GM21529 (cell line): ENCODE results near the gene CHKB.
"Not testable (repeated sequence)": the region's sequence is repeated elsewhere in the genome, so short reads cannot be mapped to it uniquely, and the experiment has no call there.

Experiments
- ATAC-seq: cut with Tn5 transposase; IDR thresholded peaks from one replicate; pipeline ENCODE4 v1.9.1; 2021; ENCODE audit not compliant: unreplicated experiment

Gene CHKB

DNA sequence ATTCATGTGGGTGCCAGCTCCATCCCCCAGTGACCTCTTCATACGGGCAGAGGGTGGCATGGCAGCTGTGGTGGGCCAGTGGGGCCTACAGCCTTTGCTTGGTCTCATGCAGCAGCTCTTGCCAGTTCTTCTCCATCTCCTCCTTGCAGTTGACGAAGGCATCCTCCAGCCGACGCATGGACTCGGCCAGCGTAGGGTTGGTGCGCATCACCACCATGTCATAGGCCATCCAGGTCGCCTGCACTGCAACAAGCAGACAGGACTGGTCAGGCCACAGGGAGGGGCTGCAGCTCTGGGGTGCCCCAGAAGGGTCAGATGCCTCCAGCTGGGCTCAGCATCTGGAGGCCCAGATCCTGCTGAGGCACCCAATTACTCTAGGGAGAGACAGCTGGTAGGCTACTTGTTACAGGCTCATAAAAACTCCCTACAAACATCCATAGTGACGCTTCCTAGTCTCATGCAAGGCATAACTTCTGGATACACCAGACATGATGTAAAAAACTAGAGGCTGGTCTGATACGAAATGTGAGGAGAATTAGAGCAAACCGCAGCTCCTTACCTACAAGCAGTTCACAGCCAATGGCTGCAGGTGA is 31.4 kb downstream of the CHKB start:
- ATAC-seq: no peak

DNA sequence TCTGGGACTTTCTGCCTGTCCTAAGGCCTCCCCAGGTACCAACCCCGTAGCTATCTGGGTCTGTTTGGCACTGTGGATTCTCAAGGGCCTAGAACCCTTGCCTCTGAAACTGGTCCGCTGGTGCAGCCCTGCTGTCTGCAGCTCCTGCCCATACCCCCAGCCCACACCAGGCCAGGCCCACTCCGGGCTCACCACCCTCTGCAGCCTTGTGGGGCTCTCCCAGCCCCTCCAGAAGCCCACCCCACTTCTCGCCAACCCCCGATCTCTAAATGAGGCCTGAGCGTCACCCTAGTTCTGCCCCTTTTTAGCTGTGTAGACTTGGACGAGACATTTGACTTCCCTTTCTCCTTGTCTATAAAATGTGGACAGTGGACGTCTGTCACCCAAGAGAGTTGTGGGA is 32.3 kb downstream of the CHKB start:
- no peak for ATAC-seq

DNA sequence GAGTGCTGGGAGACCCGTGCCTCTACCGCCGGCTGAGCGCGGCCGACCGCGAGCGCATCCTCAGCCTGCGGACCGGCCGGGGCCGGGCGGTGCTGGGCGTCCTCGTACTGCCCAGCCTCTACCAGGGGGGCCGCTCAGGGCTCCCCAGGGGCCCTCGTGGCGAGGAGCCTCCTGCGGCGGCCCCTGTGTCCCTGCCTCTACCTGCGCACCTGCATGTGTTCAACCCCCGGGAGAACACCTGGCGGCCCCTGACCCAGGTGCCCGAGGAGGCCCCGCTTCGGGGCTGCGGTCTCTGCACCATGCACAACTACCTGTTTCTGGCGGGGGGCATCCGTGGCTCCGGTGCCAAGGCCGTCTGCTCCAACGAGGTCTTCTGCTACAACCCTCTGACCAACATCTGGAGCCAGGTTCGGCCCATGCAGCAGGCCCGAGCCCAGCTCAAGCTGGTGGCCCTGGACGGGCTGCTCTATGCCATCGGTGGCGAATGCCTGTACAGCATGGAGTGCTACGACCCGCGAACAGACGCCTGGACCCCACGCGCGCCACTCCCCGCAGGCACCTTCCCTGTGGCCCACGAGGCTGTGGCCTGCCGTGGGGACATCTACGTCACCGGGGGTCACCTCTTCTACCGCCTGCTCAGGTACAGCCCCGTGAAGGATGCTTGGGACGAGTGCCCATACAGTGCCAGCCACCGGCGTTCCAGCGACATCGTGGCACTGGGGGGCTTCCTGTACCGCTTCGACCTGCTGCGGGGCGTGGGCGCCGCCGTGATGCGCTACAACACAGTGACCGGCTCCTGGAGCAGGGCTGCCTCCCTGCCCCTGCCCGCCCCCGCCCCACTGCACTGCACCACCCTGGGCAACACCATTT is 33.5 kb downstream of the CHKB start:
- no peak for ATAC-seq

DNA sequence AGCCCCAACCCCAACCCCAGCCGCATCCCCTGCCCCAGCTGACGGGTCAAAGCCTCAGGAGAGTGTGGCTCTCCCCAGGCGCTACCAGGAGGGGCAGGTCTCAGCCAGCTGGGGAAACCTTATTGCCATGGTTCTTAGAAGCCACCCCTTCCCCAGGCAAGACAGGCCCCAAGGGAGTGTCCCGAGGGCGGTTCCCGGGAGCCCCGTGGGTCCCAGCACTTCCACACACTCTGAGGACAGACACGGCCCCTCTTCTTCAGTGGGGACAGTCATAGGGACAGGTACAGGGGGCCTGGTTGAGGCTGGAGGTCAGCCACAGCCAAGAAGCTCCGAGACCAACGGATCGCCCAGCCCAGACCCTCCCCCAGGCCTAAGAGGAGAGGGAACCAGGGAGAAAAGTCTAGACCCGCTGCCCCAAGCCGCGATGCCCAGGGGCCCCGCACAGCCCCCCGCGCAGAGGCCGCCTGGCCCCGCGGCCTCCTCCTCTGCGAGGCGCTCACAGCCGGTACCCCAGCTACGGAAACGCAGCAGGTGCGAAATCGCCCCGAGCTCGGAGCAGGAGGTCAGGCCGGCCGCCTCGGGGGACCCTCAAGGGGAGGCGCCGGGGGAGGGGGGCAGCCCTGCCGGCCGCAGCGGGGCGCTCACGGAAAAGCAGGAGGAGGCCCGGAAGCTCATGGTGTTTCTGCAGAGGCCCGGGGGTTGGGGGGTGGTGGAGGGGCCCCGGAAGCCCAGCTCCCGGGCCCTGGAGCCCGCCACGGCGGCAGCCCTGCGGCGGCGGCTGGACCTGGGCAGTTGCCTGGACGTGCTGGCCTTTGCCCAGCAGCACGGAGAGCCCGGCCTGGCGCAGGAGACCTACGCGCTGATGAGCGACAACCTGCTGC is 34.4 kb downstream of the CHKB start:
- ATAC-seq: no peak

DNA sequence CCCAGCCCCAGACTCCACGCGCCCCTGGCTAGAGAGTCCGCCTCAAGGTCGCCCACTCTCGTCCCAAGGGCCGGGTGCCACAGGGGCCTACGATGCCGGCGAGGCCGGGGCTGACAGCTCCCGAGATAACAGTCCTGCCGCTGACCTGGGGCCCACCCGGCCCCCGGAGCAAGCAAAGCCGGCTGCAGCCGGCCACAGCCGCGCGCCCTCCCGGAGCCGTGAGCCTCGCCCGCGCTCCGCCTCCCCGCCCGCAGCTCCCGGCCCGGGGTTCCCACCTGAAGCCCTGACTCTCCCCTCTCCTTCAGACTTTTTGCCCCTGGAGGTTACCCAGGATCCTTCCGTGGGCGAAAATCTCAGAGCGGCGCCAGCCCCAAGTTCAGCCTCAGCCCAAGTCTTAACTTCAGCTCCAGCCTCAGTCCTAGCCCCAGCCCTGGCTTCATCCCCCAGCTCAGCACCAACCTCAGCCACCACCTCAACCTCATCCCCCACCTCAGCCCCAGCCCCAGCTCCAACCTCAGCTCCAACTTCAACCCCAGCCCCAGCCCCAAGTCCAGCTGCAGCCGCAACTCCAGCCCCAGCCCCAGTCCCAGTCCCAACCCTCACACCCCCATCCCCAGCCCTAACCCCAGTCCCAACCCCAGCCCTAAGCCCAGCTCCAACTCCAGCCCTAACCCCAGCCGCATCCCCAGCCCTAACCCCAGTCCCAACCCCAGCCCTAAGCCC is 35.2 kb downstream of the CHKB start:
- no peak for ATAC-seq

DNA sequence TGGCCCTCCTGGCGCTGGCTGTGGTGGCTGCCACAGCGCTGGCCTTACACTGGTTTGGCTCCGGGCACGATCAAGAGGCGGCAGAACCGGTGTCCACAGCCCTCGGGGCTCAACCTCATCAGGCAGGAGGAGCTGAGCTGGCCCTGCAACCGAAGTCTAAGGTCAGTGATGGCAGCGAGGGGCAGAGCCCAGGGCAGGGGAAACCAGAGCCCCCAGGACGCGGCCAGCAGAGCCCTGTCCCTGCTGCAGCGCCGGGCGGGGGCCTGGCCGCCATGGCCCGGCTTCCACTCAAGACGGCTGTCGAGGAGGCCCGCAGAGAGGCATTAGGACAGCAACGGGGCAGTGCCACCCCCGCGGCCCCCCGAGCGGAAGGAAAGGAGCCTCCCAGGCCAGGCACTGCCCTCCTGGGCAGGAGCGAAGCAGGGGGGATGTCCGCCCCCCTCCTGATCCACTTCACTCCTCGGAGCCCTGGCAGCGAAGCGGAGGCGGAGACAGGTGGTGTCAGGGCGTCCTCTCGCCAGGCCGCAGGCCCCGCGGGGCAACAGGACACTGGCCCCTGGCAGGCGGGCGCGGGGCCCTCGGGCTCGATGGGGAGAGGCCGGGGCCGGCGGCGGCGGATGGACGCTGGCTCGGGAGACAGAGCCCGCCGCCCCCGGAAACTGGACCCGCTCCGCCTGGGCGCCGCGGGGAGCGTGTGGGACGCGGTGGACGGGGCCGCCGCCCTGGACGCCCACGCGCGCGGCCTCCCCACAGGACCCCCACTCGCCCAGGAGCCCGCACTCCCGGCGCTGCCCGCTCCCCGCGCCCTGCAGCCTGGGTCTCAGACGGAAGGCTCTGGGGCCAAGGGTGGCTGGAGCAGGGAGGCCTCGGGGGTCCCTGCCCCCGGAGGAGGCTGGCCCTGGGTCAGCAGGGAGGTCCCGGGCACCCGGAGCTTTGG is 36.1 kb downstream of the CHKB start:
- ATAC-seq: no peak

DNA sequence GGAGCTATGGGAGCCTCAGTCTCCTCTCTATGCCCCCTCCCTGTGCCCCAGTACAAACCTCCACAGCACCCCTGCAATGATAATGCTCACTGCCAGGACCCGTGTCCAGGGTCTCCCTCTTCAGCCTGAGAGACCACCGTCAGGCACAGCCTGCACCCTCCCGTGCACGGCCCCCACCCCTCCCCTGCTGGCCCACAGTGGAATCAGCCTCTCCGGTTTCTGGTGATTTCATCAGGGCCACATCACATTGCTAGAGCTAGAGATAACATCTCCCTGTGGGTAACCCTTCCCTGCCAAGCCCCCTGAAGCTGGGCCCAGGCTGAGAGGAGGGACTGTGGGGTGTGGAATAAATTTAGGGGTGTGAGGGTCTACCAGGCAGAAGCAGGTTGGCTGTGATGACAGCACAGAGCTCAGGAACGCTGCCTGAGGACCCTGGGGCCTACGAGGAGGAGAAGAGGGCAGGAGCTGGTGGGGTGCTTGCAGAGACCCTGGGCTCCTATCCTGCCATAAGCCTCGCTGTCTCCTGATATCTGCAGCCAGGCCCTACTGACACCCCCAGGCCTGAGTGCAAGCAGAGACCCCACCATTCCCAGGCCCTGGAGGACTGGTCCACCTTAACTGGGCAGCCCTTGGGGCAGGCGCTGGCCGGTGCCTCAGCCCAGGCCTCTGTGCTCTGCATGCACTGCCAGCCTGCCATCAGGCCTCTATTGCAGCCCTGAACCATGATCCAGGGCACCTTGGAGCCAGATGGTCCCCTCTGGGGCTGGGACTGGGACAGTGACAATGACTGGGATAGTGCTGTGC is 36.9 kb downstream of the CHKB start, which contains the start of gene KLHDC7B:
KLHDC7B (plus strand) TSS at position 378 of the 804 bp plus-strand sequence; CDS start at position 723, 345 bp downstream.
- no peak for ATAC-seq

DNA sequence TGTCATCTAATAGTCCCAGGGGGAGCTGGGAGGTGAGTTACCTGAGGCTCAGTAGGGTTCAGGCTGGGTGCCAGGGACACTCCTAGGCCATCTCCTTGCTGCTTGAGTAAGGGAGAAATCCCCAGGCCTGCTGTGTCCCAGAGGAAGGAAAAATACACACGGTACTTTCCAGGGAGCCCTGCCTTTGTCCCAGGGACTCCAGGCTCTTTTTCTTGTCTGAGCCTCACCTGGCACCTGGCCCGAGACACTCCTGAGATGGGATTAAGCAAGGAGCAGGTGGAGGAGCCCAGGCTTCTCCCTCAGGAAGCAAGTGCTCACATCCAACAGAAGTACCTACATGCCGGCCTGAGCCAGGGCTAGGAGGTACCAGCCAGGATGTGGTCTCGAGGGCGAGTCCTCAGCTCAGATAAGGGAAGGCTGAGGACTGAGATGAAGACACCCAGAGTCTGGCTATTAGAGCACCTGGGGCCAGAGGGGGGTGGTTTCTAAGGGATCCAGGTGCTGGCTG is 37.8 kb downstream of the CHKB start:
- ATAC-seq: no peak

DNA sequence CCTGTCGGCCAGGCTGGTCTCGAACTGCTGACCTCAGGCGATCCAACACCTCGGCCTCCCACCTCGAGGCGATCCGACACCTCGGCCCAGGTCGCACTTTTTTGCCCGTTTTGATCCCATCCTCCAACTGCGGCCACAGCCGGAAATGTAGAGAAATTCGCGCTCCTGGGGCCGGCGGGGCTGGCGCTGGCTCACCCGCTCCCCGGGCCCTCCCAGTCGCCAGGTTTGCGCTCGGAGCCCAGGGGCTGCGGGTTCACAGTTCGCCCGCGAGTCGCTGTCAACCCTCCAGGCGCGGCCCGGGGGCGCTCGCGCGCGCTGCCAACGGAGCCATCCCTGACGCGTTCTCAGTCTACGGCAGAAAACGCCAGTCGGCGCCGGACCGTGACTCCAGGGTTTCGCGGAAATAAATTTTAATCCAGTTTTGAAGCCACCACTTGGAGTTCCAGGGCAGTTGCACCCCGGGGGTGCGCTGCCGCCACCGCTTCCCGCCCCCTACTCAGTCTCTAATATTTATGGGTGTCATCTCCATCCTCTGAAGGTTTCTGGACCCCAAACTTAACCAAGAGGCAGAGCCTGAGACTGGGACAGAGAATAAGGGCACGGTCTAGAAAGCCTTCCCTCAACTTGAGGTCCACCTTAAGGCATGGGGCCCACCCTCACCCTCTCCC is 38.4 kb downstream of the CHKB start:
- no peak for ATAC-seq

DNA sequence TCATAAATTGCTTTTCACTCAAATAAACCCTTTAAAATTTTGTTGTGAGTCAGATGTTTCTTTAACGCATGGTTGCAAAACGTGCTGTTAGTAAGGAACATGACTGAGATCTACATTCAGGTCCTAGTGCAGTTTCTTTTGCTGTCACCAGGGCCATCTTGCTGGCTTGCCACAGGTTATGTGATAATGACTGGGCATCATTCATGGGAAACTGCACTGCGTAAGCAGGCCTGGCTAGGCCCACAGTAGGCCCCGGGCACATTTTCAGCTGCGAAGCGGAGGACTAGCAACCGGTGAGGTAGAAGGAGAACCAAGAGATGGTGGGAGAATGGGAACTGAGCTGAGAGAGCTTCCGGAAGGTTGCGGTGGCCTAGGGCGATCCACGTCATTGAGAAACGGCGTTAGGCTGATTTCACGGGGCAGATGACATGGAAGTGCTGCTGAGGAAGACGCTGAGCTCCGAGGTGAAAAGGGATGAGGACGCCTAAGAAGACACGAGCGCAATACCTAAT is 40.2 kb downstream of the CHKB start:
- no peak for ATAC-seq

DNA sequence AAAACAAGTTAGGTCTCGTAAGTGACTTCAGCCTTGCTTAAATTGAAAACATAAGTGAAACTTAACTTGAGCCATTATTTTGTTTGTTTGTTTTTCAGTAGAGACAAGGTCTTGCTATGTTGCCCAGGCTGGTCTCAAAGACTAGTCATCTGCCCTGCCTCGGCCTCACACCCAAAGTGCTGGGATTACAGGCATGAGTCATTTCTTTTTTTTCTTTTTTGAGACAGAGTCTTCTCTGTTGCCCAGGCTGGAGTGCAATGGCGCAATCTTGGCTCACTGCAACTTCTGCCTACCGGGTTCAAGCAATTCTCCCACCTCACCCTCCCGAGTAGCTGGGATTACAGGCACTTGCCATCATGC is 41.0 kb downstream of the CHKB start:
- ATAC-seq: not testable (repeated sequence)

DNA sequence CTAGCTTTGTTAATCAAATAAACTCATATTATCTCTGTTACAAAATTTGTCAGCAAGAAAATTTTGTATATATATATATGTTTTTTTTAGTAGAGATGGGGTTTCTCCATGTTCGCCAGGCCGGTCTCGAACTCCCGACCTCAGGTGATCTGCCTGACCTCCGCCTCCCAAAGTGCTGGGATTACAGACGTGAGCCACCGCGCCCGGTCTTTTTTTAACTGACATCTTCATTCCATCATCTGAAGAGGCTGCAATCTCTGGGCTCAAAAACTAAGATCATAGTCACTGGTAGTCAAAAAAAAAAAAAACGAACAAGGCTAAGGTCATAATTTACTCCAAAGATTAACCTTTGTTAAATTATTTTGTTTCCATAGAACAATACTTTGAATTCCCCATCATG is 42.3 kb downstream of the CHKB start:
- no peak for ATAC-seq

DNA sequence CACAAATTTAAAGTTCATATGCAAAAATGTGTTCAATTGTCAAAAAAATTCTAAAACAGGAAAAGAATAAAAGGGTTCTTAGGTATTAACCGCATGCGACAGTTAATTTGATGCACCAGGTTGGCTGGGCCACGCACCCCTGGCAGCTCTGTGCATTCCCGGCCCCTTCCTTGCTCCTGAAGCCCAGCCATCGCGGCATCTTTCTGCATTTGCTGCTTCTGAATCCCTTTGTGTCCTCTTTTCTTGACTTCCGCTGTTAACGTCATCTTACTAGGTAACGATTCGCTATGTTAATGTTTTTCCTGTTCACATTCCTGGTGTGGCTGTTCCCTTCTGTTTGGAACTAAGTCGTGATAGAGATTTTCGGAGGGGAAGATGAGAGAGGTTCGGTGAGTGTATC is 44.9 kb downstream of the CHKB start:
- no peak for ATAC-seq

DNA sequence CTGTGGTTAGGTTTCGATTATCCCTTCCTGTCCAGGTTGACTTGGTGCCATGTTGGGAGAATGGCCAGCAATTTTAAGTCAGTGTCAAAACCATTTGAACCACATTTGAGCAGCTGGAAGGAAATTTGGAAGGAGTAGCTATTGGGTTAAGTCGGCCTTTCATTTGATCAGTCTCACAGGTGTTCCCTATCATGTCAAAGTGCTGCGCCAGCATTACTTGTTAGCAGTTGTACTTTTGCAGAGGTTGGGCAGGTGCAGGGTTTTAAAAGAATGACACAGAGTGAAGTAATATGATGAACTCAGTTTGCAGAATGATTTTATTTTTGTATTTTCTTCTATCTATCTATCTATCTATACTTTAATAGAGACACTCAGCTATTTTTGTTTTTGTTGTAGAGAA is 46.4 kb downstream of the CHKB start:
- ATAC-seq: no peak

DNA sequence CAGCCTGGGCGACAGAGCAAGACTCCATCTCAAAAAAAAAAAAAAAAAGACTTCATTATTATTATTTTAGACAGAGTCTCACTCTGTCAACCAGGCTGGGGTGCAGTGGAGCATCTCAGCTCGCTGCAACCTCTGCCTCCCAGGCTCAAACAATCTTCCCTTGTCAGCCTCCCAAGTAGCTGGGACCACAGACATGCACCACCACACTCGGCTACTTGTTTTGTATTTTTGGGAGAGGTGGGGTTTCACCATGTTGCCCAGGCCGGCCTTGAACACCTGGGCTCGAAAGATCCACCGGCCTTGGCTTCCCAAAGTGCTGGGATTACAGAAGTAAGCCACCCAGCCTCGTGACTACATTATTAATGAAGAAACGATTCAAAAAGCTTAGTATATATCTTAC is 47.5 kb downstream of the CHKB start:
- ATAC-seq: no peak

DNA sequence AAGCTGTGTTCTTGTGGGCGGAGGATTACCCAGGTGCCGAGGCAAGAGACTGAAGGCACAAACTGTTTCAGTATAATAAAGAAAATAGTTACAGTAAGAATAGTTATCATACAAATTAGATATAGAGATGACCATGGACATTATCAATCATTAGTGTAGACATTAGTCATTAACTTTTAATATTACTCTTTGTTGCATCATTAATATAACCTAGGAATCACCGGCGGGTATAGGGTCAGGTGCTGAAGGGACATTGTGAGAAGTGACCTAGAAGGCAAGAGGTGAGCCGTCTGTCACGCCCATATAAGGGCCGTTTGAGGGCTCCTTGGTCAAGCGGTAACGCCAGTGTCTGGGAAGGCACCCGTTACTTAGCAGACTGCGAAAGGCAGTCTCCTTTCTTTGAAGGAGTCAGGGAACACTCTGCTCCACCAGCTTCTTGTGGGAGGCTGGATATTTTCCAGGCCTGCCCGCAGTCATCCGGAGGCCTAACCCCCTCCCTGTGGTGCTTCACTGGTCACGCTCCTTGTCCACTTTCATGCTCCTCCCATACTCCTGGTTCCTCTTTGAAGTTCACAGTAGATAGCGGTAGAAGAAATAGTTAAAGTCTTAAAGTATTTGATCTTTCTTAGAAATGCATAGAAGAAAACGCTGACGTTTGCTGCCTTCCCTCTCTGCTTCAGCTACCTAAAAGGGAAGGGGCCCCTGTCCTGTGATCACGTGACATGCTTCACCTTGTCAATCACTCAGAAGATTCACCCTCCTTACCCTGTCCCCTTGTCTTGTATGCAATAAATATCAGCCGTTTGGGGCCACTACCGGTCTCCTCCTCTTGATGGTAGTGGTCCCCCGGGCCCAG is 48.6 kb downstream of the CHKB start:
- not testable (repeated sequence) for ATAC-seq
